ENCODE measurements around the gene OSER1. TPM values are rescaled to one million over a fixed set of nuclear protein-coding genes. Genes with fewer than 3 reads are reported as not detected.

Gene OSER1
- total and polyA plus RNA-seq, 2 experiments from 2014 or later: 28.5 to 35.2 TPM

- no peaks in the 10 kb centered on the region for H3K9me3 ChIP-seq (ENCODE audit: low read depth)
- H3K4me1 ChIP-seq (ENCODE audit: low read depth): peaks cover 25% of the 10 kb centered on the region
- no peak for TF ChIP-seq CTCF (IDR thresholded peaks at IDR 0.05; ENCODE audit: low read depth, low read length)
- no peak overlapping the region for H3K4me3 ChIP-seq
- DNase-seq (ENCODE audit: low read depth in 1 of 2, low spot score in 1 of 2): no peak
- H3K27me3 ChIP-seq: no peaks in the 10 kb centered on the region
- H3K36me3 ChIP-seq: peaks cover 10% of the 10 kb centered on the region
- peak overlapping the region; percentile 84 for H3K27ac ChIP-seq
Observed at GRCh38 chr20:44173116-44173515, 37.5 kb downstream of the OSER1 start.

- peaks cover 10% of the 10 kb centered on the region for H3K36me3 ChIP-seq
- no peak overlapping the region for H3K4me3 ChIP-seq
- peak overlapping the region; percentile 84 for H3K27ac ChIP-seq
- TF ChIP-seq CTCF (IDR thresholded peaks at IDR 0.05; ENCODE audit: low read depth, low read length): no peak
- H3K4me1 ChIP-seq (ENCODE audit: low read depth): peaks cover 26% of the 10 kb centered on the region
- DNase-seq (ENCODE audit: low read depth in 1 of 2, low spot score in 1 of 2): no peak
- no peaks in the 10 kb centered on the region for H3K9me3 ChIP-seq (ENCODE audit: low read depth)
- H3K27me3 ChIP-seq: no peaks in the 10 kb centered on the region
Observed at GRCh38 chr20:44172572-44172950, 38.0 kb downstream of the OSER1 start.

DNA sequence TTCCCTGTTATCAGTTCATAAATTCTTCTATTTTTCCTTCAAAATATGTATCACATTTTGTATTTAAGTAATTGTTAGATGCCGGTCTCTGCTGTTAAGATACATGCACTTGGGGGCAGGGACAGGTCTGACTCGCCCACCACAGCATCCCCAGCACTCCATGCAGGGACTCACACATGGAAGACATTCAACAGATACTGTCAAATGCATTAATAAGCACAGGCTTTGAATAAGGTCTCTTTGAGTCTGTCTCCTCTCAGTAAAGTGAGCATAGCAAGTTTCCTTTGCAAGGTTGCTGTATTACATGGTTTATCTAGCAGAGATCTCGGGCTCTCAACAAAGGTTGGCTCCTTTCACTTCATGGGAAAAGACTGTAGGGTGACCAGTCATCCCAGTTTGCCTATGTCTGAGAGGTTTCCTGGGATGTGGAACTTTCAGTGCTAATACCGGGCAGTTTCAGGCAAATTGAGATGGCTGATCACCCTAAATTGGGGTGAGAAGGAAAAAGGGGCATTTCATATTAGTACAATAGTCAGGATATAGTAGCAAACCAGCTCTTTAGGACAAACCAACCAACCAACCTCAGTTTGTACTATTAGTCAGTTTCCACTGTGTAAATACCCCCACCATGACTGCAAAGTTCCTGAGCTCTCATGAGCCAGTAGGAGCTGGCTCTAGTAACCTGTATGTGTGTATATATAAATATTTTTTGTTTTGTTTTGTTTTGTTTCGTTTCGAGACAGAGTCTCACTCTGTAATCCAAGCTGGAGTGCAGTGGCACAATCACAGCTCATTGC is 38.6 kb downstream of the OSER1 start:
- no peak for DNase-seq (ENCODE audit: low read depth in 1 of 2, low spot score in 1 of 2)
- no peak for TF ChIP-seq CTCF (IDR thresholded peaks at IDR 0.05; ENCODE audit: low read depth, low read length)
- H3K4me1 ChIP-seq (ENCODE audit: low read depth): peaks cover 32% of the 10 kb centered on the region
- H3K27ac ChIP-seq: peak overlapping the region; percentile 84
- H3K4me3 ChIP-seq: no peak overlapping the region
- no peaks in the 10 kb centered on the region for H3K27me3 ChIP-seq
- no peaks in the 10 kb centered on the region for H3K9me3 ChIP-seq (ENCODE audit: low read depth)
- peaks cover 10% of the 10 kb centered on the region for H3K36me3 ChIP-seq

DNA sequence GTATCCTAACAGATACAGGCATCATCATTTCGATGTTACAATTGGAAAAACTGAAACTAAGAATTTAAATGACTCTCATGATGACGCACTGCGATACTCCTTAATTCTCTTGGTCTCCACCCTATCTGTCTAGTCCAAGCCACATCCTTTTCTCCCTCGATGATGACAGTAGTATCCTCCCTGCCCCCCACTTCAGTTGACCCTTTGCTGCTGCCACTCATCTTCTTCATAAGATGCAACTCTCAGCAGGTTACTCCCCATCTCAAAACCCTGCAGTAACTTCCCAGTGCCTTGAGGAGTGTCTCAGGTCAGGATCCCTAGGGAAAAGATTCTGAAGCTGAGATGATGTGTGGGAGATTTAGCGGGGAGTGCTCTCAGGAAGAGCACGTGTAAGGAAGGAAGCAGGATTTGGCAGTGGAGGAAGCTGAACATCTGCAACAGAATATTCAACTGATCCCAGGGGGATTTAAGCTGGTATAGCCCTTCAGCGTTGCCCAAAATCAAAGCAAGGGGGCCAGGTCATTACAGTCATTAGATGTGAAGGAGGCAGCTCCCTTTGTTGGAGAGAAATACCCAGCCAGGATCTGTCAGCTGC is 39.7 kb downstream of the OSER1 start:
- peaks cover 43% of the 10 kb centered on the region for H3K4me1 ChIP-seq (ENCODE audit: low read depth)
- H3K27ac ChIP-seq: peak overlapping the region; percentile 84
- no peak for TF ChIP-seq CTCF (IDR thresholded peaks at IDR 0.05; ENCODE audit: low read depth, low read length)
- no peaks in the 10 kb centered on the region for H3K27me3 ChIP-seq
- peaks cover 10% of the 10 kb centered on the region for H3K36me3 ChIP-seq
- H3K4me3 ChIP-seq: no peak overlapping the region
- DNase-seq (ENCODE audit: low read depth in 1 of 2, low spot score in 1 of 2): peak in 1 of 2 donors; percentile 37
- no peaks in the 10 kb centered on the region for H3K9me3 ChIP-seq (ENCODE audit: low read depth)

DNA sequence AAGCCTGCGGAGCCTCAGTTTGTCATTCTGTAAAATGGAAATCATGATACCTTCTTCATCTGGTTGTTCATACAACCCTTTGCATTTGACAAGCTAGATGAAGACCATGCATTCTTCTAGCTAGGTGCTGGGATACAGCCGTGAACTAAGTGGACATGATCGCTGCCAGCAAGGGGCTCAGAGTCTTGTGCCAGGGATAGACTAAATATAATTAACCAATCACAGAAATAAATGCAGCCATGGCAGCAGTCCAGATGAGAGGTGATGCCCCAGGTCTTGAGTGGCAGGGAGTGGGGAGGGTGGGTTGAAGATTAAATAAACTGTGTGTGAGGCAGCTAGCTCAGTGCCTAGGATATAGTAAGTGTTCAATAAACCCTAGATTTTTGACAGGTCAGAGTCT is 42.8 kb downstream of the OSER1 start:
- peak overlapping the region; percentile 97 for H3K27ac ChIP-seq
- peaks cover 51% of the 10 kb centered on the region for H3K4me1 ChIP-seq (ENCODE audit: low read depth)
- TF ChIP-seq CTCF (IDR thresholded peaks at IDR 0.05; ENCODE audit: low read depth, low read length): no peak
- DNase-seq (ENCODE audit: low read depth in 1 of 2, low spot score in 1 of 2): no peak
- H3K9me3 ChIP-seq (ENCODE audit: low read depth): no peaks in the 10 kb centered on the region
- peaks cover 2% of the 10 kb centered on the region for H3K36me3 ChIP-seq
- H3K4me3 ChIP-seq: no peak overlapping the region
- no peaks in the 10 kb centered on the region for H3K27me3 ChIP-seq
